ENCODE data around the gene HLCS. TPM values are rescaled to one million over a fixed set of nuclear protein-coding genes. Genes with fewer than 3 reads are reported as not detected.

The HLCS gene
- total and polyA plus RNA-seq, 2 of the 4 experiments (the other 2 are of a cell fraction), result 10.6 to 21.0 TPM

GRCh38 chr21:36807422-36807928 is 159.0 kb downstream of the HLCS start:
- Histone ChIP-seq H3K18ac (ENCODE audit: low read depth, low read length) (no peak overlapping the region), H3K9me1 (ENCODE audit: insufficient read depth, low read length) (peaks cover 9% of the 10 kb centered on the region; the same call in 1 of the 2 replicates), H3K79me1 (ENCODE audit: low read depth in 1 of 2, low read length in 2 of 2) (peaks cover 0 to 9% of the 10 kb centered on the region in 2 experiments; a peak in 2 of 4 replicates), H3K14ac (replicated peaks; ENCODE audit: low read depth, low read length) (no peak overlapping the region), H3K27me3 (ENCODE audit: control insufficient read depth, insufficient read depth, low read length) (no peaks in the 10 kb centered on the region), H3K27ac (ENCODE audit: insufficient read depth, low read length) (no peak overlapping the region), H4K5ac (ENCODE audit: low read depth, low read length) (no peak overlapping the region), H2BK15ac (ENCODE audit: low read depth, low read length) (no peak overlapping the region), H4K20me1 (ENCODE audit: insufficient read depth, low read length) (no peaks in the 10 kb centered on the region), H3K4me1 (ENCODE audit: control insufficient read depth, insufficient read depth, low read length) (peaks cover 3% of the 10 kb centered on the region; the same call in 1 of the 2 replicates), H3K56ac (ENCODE audit: extremely low read depth, insufficient read depth, low read length) (no peak overlapping the region), H3K36me3 (ENCODE audit: control insufficient read depth, insufficient read depth, low read length) (no peaks in the 10 kb centered on the region), H2AFZ (replicated peaks; ENCODE audit: low read length, poor library complexity) (no peak overlapping the region), H2BK20ac (ENCODE audit: low read depth, low read length) (no peak overlapping the region), H3K4me3 (ENCODE audit: insufficient read depth, low read depth, low read length) (no peak overlapping the region), H3K9me3 (ENCODE audit: control insufficient read depth, insufficient read depth, low read length) (no peaks in the 10 kb centered on the region), H3K4ac (ENCODE audit: low read depth, low read length) (no peak overlapping the region), H4K8ac (ENCODE audit: low read depth in 2 of 2, low read length in 2 of 2) (no peak overlapping the region), H3K23ac (ENCODE audit: low read depth, low read length) (no peak overlapping the region), H2BK120ac (ENCODE audit: low read depth, low read length) (no peak overlapping the region), H3K9ac (ENCODE audit: low read depth, low read length) (no peak overlapping the region), H3K4me2 (ENCODE audit: low read depth, low read length) (no peak overlapping the region), H2AK5ac (ENCODE audit: low read depth, low read length) (peak overlapping the region; percentile 65; the same call in 1 of the 2 replicates), H4K91ac (ENCODE audit: insufficient read depth, low read depth, low read length) (no peak overlapping the region), H2AK9ac (replicated peaks; ENCODE audit: low read depth, low read length, poor library complexity) (no peak overlapping the region), H2BK5ac (ENCODE audit: low read depth, low read length, poor library complexity, severe bottlenecking) (no peak overlapping the region)
- ChIA-PET CTCF (no interaction called here), POLR2A (ENCODE audit: unreplicated experiment) (no interaction called here)
- intact Hi-C loops (cut with micrococcal nuclease) (no loop called here), in situ Hi-C loops (cut with MboI; ENCODE audit: low sequenced_read_pairs) (no loop called here), dilution Hi-C loops (cut with HindIII; ENCODE audit: low sequenced_read_pairs, unreplicated experiment) (no loop called here)
- DNase-seq, result no peak
- no TSS peak for BruUV-seq (replicated peaks)
- TF ChIP-seq POLR2A (IDR thresholded peaks at IDR 0.05; ENCODE audit: low read depth, low read length) (no peak), MAZ (IDR thresholded peaks at IDR 0.05; ENCODE audit: borderline replicate concordance, low read depth, low read length) (no peak), BHLHE40 (IDR thresholded peaks at IDR 0.05; ENCODE audit: low read depth, low read length) (no peak), MAFK (IDR thresholded peaks at IDR 0.05; ENCODE audit: low read depth, low read length) (no peak), CHD1 (IDR thresholded peaks at IDR 0.05; ENCODE audit: low read depth, low read length) (no peak), FOS (IDR thresholded peaks at IDR 0.05; ENCODE audit: low read depth, low read length) (no peak), RFX5 (IDR thresholded peaks at IDR 0.05; ENCODE audit: low read depth, low read length) (no peak), SMC3 (IDR thresholded peaks at IDR 0.05; ENCODE audit: low read depth, low read length) (no peak), CEBPB (IDR thresholded peaks at IDR 0.05; ENCODE audit: low read depth, low read length) (peak; percentile 42; the same call in 1 of the 2 replicates)
- WGBS, 2 experiments (ENCODE audit: extremely low coverage in 2 of 2, insufficient read length in 1 of 2), result 92% methylated on average over 3 of the region's 8 CpGs; no CpG with 5 or more reads in 1 of the 2 experiments
- no peak for ATAC-seq (ENCODE audit: low read depth)

All from IMR-90 (cell line).